WTC11 (cell line): ENCODE data around the gene PXDC1. TPM values are rescaled to one million over a fixed set of nuclear protein-coding genes. Genes with fewer than 3 reads are reported as not detected.

Source experiments
- ATAC-seq: fragments of 200-7000 bp; cut with Tn5 transposase; 2 replicates; pipeline ENCODE4 v1.10.0; 2021; ENCODE audit warnings: mild to moderate bottlenecking, moderate library complexity
- CTCF ChIA-PET: fragments of 300-600 bp; sonication (Branson Sonifier 250); formaldehyde crosslinking; loops from one replicate; lab custom pipeline; 2021; ENCODE audit warnings: antibody characterized with exemption; lab: Charles Lee
- POLR2A ChIA-PET: fragments of 350-600 bp; sonication (Branson Sonifier 250); formaldehyde crosslinking; loops from one replicate; lab custom pipeline; 2021; ENCODE audit warnings: antibody characterized with exemption; lab: Charles Lee
- DNase-seq: peaks from one replicate; pipeline ENCODE4 v3.0.0; 2021; ENCODE audit warnings: low spot score
- H3K27ac Mint-ChIP-seq: 2 replicates; pipeline ENCODE4 v1.8.0; 2021; ENCODE audit warnings: mixed read lengths
- H3K27me3 Mint-ChIP-seq: 2 replicates; pipeline ENCODE4 v1.8.0; 2021; ENCODE audit warnings: low read depth, mild to moderate bottlenecking, moderate library complexity, mixed read lengths
- H3K36me3 Mint-ChIP-seq: 2 replicates; pipeline ENCODE4 v1.8.0; 2021; ENCODE audit warnings: mixed read lengths
- H3K4me1 Mint-ChIP-seq: 2 replicates; pipeline ENCODE4 v1.8.0; 2022; ENCODE audit warnings: mixed read lengths
- H3K4me3 Mint-ChIP-seq: 2 replicates; pipeline ENCODE4 v1.8.0; 2021; ENCODE audit warnings: mild to moderate bottlenecking, moderate library complexity, mixed read lengths
- H3K9me3 Mint-ChIP-seq: 2 replicates; pipeline ENCODE4 v1.8.0; 2021; ENCODE audit warnings: mixed read lengths
- CBFB ChIP-seq: sonication (generic); formaldehyde crosslinking; IDR thresholded peaks from 2 replicates; pipeline ENCODE4 v1.8.1; 2022; ENCODE audit warnings: mild to moderate bottlenecking, low read depth, missing genetic modification reagents
- CREM ChIP-seq: sonication (generic); formaldehyde crosslinking; IDR thresholded peaks from 2 replicates; pipeline ENCODE4 v1.8.1; 2022; ENCODE audit warnings: mild to moderate bottlenecking, missing genetic modification reagents, moderate library complexity
- FOXJ3 ChIP-seq: sonication (generic); formaldehyde crosslinking; IDR thresholded peaks from 2 replicates; pipeline ENCODE4 v1.9.0; 2021; ENCODE audit warnings: missing genetic modification reagents, mild to moderate bottlenecking, borderline replicate concordance
- GABPB1 ChIP-seq: sonication (generic); formaldehyde crosslinking; IDR thresholded peaks from 2 replicates; pipeline ENCODE4 v1.8.1; 2023; ENCODE audit warnings: mild to moderate bottlenecking, missing genetic modification reagents
- GRHL2 ChIP-seq: fragments of 250-450 bp; sonication (Bioruptor Pico); IDR thresholded peaks from 2 replicates; pipeline ENCODE4 v1.8.0; 2022; ENCODE audit warnings: mild to moderate bottlenecking, moderate library complexity; ENCODE audit not compliant: insufficient replicate concordance, severe bottlenecking
- SOX15 ChIP-seq: fragments of 250-450 bp; sonication (Bioruptor Pico); IDR thresholded peaks from 2 replicates; pipeline ENCODE4 v1.9.0; 2021; ENCODE audit warnings: mild to moderate bottlenecking
- TEAD1 ChIP-seq: sonication (generic); formaldehyde crosslinking; IDR thresholded peaks from 2 replicates; pipeline ENCODE4 v1.8.0; 2022; ENCODE audit warnings: mild to moderate bottlenecking, missing genetic modification reagents
- ZNF219 ChIP-seq: sonication (generic); formaldehyde crosslinking; IDR thresholded peaks from 2 replicates; pipeline ENCODE4 v1.8.0; 2023; ENCODE audit warnings: missing genetic modification reagents, mild to moderate bottlenecking, borderline replicate concordance
- ZNF416 ChIP-seq: fragments of 250-450 bp; sonication (Bioruptor Pico); IDR thresholded peaks from 2 replicates; pipeline ENCODE4 v1.9.0; 2021; ENCODE audit warnings: mild to moderate bottlenecking, inconsistent platforms
- total RNA-seq: library from RNA; stranded (reverse); gene quantifications from 3 replicates; pipeline ENCODE4 v1.2.3, GENCODE V29; 2021
- TF ChIP-seq, protein P1 (sequence below): sonication (generic); formaldehyde crosslinking; IDR thresholded peaks from 2 replicates; pipeline ENCODE4 v1.8.0; 2023; ENCODE audit warnings: missing genetic modification reagents
- TF ChIP-seq, protein P2 (sequence below): fragments of 250-450 bp; sonication (Bioruptor Pico); conservative IDR thresholded peaks from 2 replicates; pipeline ENCODE4 v1.9.0; 2021; ENCODE audit warnings: mild to moderate bottlenecking
- TF ChIP-seq, protein P3 (sequence below): sonication (generic); formaldehyde crosslinking; IDR thresholded peaks from 2 replicates; pipeline ENCODE4 v1.8.0; 2023; ENCODE audit warnings: mild to moderate bottlenecking, missing genetic modification reagents
- TF ChIP-seq, protein P4 (sequence below): sonication (generic); formaldehyde crosslinking; IDR thresholded peaks from 2 replicates; pipeline ENCODE4 v1.8.1; 2022; ENCODE audit warnings: low read depth, mild to moderate bottlenecking, moderate library complexity, missing genetic modification reagents, borderline replicate concordance
- TF ChIP-seq, protein P5 (sequence below): sonication (generic); formaldehyde crosslinking; IDR thresholded peaks from 2 replicates; pipeline ENCODE4 v1.8.0; 2022; ENCODE audit warnings: mild to moderate bottlenecking, missing genetic modification reagents
- TF ChIP-seq, protein P6 (sequence below): sonication (generic); formaldehyde crosslinking; IDR thresholded peaks from 2 replicates; pipeline ENCODE4 v1.8.1; 2022; ENCODE audit warnings: low read depth, missing genetic modification reagents, borderline replicate concordance
- TF ChIP-seq, protein P7 (sequence below): fragments of 250-450 bp; sonication (Bioruptor Pico); IDR thresholded peaks from 2 replicates; pipeline ENCODE4 v1.9.0; 2021; ENCODE audit warnings: moderate library complexity, mild to moderate bottlenecking, inconsistent platforms, borderline replicate concordance
- TF ChIP-seq, protein P8 (sequence below): sonication (generic); formaldehyde crosslinking; IDR thresholded peaks from 2 replicates; pipeline ENCODE4 v1.8.1; 2023; ENCODE audit warnings: mild to moderate bottlenecking, missing genetic modification reagents
- TF ChIP-seq, protein P9 (sequence below): fragments of 250-450 bp; sonication (Bioruptor Pico); IDR thresholded peaks from 2 replicates; pipeline ENCODE4 v2.1.2; 2022; ENCODE audit warnings: mild to moderate bottlenecking, moderate library complexity

The PXDC1 gene
- total RNA-seq, 1 experiment from 2014 or later, result 3.3 TPM

DNA sequence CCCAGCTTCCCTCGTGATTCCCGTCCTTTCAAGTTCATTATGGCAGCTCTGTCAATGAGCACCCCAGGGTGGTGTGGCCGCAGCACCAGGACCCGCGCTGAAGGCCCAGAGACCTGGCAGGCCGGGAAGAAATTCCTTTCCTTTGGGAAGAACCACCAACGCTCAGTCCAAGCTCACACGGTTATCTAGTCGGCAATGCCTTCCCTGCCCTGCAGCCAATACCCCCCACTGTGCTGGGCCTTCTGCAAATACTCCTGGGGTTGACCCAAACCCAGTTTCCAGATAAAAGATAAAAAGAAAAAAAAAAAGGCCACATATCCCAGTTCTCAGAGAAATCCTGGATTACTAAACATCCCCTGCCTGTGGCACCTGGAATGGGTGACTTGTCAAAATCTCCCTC is 28.7 kb downstream of the PXDC1 start:
- ChIA-PET POLR2A (no interaction called here), CTCF (interaction anchor here (0.6 to 2.4 kb wide), 7 partner anchors 9 to 443 kb away, joined by 3 to 7 read pairs (median 4); partner anchors contain the start of gene FAM50B)
- TF ChIP-seq ZNF416 (CRISPR knock-in tag) (no peak), FOXJ3 (CRISPR knock-in tag) (no peak), GABPB1 (no peak), TEAD1 (CRISPR knock-in tag) (no peak), SOX15 (no peak), CBFB (CRISPR knock-in tag) (no peak), CREM (CRISPR knock-in tag) (no peak), ZNF219 (CRISPR knock-in tag) (no peak), GRHL2 (no peak)
- TF ChIP-seq, protein P1, sequence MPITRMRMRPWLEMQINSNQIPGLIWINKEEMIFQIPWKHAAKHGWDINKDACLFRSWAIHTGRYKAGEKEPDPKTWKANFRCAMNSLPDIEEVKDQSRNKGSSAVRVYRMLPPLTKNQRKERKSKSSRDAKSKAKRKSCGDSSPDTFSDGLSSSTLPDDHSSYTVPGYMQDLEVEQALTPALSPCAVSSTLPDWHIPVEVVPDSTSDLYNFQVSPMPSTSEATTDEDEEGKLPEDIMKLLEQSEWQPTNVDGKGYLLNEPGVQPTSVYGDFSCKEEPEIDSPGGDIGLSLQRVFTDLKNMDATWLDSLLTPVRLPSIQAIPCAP, result no peak
- TF ChIP-seq, protein P2, sequence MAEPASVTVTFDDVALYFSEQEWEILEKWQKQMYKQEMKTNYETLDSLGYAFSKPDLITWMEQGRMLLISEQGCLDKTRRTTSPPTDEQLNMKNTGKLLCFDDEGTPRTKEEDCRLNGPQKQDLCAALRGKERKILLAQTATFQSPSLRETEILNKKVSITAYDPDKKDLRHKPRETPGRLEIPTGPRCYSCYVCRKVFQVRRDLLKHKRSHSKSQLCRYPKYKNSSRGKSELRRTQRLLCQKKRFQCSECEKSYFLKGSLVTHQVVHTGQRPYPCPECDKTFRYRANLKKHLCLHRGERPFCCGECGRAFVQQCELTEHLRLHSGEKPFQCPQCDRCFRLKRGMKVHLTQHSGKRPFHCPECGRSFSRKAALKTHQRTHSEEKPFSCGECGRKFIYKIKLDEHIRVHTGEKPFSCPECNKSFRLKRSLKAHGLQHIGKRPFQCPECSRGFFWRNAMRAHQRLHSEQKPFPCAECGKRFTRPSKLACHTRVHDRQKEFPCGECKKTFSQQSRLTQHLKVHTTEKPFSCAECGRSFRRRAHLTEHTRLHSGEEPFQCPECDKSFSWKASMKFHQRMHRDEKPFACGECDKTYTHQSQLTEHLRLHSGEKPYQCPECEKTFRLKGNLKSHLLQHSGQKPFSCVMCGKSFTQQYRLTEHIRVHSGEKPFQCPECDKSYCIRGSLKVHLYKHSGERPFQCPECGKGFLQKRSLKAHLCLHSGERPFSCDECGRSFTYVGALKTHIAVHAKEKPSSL, result no peak
- TF ChIP-seq, protein P3, sequence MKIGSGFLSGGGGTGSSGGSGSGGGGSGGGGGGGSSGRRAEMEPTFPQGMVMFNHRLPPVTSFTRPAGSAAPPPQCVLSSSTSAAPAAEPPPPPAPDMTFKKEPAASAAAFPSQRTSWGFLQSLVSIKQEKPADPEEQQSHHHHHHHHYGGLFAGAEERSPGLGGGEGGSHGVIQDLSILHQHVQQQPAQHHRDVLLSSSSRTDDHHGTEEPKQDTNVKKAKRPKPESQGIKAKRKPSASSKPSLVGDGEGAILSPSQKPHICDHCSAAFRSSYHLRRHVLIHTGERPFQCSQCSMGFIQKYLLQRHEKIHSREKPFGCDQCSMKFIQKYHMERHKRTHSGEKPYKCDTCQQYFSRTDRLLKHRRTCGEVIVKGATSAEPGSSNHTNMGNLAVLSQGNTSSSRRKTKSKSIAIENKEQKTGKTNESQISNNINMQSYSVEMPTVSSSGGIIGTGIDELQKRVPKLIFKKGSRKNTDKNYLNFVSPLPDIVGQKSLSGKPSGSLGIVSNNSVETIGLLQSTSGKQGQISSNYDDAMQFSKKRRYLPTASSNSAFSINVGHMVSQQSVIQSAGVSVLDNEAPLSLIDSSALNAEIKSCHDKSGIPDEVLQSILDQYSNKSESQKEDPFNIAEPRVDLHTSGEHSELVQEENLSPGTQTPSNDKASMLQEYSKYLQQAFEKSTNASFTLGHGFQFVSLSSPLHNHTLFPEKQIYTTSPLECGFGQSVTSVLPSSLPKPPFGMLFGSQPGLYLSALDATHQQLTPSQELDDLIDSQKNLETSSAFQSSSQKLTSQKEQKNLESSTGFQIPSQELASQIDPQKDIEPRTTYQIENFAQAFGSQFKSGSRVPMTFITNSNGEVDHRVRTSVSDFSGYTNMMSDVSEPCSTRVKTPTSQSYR (CRISPR knock-in tag), result no peak
- TF ChIP-seq, protein P4, sequence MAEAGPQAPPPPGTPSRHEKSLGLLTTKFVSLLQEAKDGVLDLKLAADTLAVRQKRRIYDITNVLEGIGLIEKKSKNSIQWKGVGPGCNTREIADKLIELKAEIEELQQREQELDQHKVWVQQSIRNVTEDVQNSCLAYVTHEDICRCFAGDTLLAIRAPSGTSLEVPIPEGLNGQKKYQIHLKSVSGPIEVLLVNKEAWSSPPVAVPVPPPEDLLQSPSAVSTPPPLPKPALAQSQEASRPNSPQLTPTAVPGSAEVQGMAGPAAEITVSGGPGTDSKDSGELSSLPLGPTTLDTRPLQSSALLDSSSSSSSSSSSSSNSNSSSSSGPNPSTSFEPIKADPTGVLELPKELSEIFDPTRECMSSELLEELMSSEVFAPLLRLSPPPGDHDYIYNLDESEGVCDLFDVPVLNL (CRISPR knock-in tag), result no peak
- TF ChIP-seq, protein P5, sequence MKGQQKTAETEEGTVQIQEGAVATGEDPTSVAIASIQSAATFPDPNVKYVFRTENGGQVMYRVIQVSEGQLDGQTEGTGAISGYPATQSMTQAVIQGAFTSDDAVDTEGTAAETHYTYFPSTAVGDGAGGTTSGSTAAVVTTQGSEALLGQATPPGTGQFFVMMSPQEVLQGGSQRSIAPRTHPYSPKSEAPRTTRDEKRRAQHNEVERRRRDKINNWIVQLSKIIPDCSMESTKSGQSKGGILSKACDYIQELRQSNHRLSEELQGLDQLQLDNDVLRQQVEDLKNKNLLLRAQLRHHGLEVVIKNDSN (CRISPR knock-in tag), result no peak
- TF ChIP-seq, protein P6, sequence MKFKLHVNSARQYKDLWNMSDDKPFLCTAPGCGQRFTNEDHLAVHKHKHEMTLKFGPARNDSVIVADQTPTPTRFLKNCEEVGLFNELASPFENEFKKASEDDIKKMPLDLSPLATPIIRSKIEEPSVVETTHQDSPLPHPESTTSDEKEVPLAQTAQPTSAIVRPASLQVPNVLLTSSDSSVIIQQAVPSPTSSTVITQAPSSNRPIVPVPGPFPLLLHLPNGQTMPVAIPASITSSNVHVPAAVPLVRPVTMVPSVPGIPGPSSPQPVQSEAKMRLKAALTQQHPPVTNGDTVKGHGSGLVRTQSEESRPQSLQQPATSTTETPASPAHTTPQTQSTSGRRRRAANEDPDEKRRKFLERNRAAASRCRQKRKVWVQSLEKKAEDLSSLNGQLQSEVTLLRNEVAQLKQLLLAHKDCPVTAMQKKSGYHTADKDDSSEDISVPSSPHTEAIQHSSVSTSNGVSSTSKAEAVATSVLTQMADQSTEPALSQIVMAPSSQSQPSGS, result no peak
- TF ChIP-seq, protein P7, sequence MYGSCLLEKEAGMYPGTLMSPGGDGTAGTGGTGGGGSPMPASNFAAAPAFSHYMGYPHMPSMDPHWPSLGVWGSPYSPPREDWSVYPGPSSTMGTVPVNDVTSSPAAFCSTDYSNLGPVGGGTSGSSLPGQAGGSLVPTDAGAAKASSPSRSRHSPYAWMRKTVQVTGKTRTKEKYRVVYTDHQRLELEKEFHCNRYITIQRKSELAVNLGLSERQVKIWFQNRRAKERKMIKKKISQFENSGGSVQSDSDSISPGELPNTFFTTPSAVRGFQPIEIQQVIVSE (CRISPR knock-in tag), result no peak
- TF ChIP-seq, protein P8, sequence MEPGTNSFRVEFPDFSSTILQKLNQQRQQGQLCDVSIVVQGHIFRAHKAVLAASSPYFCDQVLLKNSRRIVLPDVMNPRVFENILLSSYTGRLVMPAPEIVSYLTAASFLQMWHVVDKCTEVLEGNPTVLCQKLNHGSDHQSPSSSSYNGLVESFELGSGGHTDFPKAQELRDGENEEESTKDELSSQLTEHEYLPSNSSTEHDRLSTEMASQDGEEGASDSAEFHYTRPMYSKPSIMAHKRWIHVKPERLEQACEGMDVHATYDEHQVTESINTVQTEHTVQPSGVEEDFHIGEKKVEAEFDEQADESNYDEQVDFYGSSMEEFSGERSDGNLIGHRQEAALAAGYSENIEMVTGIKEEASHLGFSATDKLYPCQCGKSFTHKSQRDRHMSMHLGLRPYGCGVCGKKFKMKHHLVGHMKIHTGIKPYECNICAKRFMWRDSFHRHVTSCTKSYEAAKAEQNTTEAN (CRISPR knock-in tag), result no peak
- TF ChIP-seq, protein P9, sequence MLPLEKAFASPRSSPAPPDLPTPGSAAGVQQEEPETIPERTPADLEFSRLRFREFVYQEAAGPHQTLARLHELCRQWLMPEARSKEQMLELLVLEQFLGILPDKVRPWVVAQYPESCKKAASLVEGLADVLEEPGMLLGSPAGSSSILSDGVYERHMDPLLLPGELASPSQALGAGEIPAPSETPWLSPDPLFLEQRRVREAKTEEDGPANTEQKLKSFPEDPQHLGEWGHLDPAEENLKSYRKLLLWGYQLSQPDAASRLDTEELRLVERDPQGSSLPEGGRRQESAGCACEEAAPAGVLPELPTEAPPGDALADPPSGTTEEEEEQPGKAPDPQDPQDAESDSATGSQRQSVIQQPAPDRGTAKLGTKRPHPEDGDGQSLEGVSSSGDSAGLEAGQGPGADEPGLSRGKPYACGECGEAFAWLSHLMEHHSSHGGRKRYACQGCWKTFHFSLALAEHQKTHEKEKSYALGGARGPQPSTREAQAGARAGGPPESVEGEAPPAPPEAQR (CRISPR knock-in tag), result no peak
- no peak overlapping the region for H3K4me3 Mint-ChIP-seq
- peaks cover 18% of the 10 kb centered on the region; the same call in 1 of the 2 replicates for H3K36me3 Mint-ChIP-seq
- peaks cover 7% of the 10 kb centered on the region; the same call in 1 of the 2 replicates for H3K9me3 Mint-ChIP-seq
- H3K27ac Mint-ChIP-seq, result no peak overlapping the region
- ATAC-seq (no peak), DNase-seq (no peak)
- no peaks in the 10 kb centered on the region for H3K27me3 Mint-ChIP-seq
- H3K4me1 Mint-ChIP-seq, result peaks cover 27% of the 10 kb centered on the region
